Loucy (cell line): ENCODE measurements around the gene EHBP1L1.

ENCODE experiments used
- H2AFZ ChIP-seq: fragments of 200-600 bp; sonication (generic); 2 replicates; pipeline ENCODE4 v1.6.0; 2016; ENCODE audit warnings: antibody characterized with exemption, mild to moderate bottlenecking, low read length, moderate library complexity
- H3F3A ChIP-seq: fragments of 200-600 bp; 2 replicates; pipeline ENCODE4 v1.6.0; 2016; ENCODE audit warnings: antibody characterized with exemption, low read depth, mild to moderate bottlenecking
- H3K27me3 ChIP-seq: fragments of 200-600 bp; sonication (generic); 2 replicates; pipeline ENCODE4 v1.6.1; 2014; ENCODE audit warnings: low read length, mild to moderate bottlenecking; ENCODE audit not compliant: insufficient read depth, poor library complexity, severe bottlenecking
- H3K36me3 ChIP-seq: fragments of 200-600 bp; sonication (generic); 2 replicates; pipeline ENCODE4 v1.6.1; 2016; ENCODE audit warnings: low read length; ENCODE audit not compliant: insufficient read depth
- H3K4me1 ChIP-seq: fragments of 200-600 bp; sonication (generic); 2 replicates; pipeline ENCODE4 v1.5.1; 2014; ENCODE audit warnings: low read length, mild to moderate bottlenecking; ENCODE audit not compliant: insufficient read depth, poor library complexity, severe bottlenecking
- H3K4me2 ChIP-seq: fragments of 200-600 bp; sonication (generic); 2 replicates; pipeline ENCODE4 v1.6.0; 2014; ENCODE audit warnings: antibody characterized with exemption, low read length, low read depth, mild to moderate bottlenecking; ENCODE audit not compliant: poor library complexity, severe bottlenecking
- H3K4me3 ChIP-seq: fragments of 200-600 bp; sonication (generic); 2 replicates; pipeline ENCODE4 v1.5.1; 2014; ENCODE audit warnings: low read length, mild to moderate bottlenecking, mixed read lengths; ENCODE audit not compliant: poor library complexity, severe bottlenecking
- H3K79me2 ChIP-seq: fragments of 200-600 bp; sonication (generic); 2 replicates; pipeline ENCODE4 v1.6.1; 2014; ENCODE audit warnings: low read length; ENCODE audit not compliant: insufficient read depth
- H3K9ac ChIP-seq: fragments of 200-600 bp; sonication (generic); 2 replicates; pipeline ENCODE4 v1.6.0; 2014; ENCODE audit warnings: mild to moderate bottlenecking, low read depth, low read length, moderate library complexity; ENCODE audit not compliant: poor library complexity, severe bottlenecking
- H3K9me2 ChIP-seq: fragments of 200-600 bp; sonication (generic); replicated peaks from 2 replicates; pipeline ENCODE4 v1.6.1; 2016; ENCODE audit warnings: low read depth, low read length, mixed read lengths
- H3K9me3 ChIP-seq: fragments of 200-600 bp; sonication (generic); 2 replicates; pipeline ENCODE4 v1.6.1; 2014; ENCODE audit warnings: mild to moderate bottlenecking, antibody characterized with exemption, low read length, low read depth; ENCODE audit not compliant: insufficient read depth
- H4K20me1 ChIP-seq: fragments of 200-600 bp; sonication (generic); 2 replicates; pipeline ENCODE4 v1.6.0; 2014; ENCODE audit warnings: antibody characterized with exemption, low read length, mild to moderate bottlenecking; ENCODE audit not compliant: insufficient read depth, poor library complexity, severe bottlenecking
- EZH2phosphoT487 ChIP-seq: fragments of 200-600 bp; IDR thresholded peaks from 2 replicates; pipeline ENCODE4 v1.6.1; 2018; ENCODE audit warnings: antibody characterized with exemption, mild to moderate bottlenecking, moderate library complexity, borderline replicate concordance
- TF ChIP-seq, protein P1 (sequence below): fragments of 200-600 bp; sonication (generic); conservative IDR thresholded peaks from 2 replicates; pipeline ENCODE4 v1.5.1; 2014; ENCODE audit warnings: mild to moderate bottlenecking, antibody characterized with exemption, low read length

Gene EHBP1L1

DNA sequence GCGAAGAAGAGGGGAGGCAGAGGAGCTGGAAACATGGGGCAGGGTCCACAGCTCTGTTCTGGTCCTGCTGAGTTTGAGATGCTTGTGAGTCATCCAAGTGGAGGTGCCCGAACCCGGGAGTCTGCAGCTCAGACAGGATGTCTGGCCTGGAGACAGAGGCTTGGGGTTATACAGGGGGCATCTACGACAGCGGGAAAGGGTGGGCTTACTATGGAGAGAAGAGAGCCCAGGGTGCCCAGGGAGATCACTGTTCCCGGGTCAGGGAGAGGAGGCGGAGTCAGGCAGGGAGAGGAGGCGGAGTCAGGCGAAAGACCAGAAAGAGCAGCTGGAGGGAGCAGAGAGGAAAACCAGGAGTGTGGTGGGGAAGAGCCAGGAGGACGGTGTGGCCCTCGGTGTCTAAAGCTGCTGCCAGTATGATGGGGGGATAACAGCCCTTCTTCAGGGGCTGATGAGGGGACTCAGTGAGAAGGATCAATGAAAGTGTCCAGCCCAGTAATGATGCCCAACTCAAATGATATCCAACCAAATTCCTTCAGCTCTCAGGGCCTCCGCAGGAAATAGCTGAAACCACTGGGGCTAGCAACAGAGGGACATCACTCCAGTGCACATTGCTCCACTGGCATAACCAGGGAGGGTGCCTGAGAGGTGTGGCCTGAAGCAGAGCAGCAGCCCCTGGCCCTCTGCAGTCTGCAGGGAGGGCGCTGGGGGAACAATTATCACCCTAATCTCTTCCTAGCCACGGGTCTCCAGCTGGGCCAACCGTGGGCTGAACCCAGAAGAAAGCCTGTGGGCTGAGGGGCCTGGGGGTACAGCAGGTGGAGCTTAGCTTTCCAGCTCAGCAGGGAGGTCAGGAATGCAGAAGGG is 15.1 kb upstream of the EHBP1L1 start:
- H3F3A ChIP-seq, result no peaks in the 10 kb centered on the region
- no peaks in the 10 kb centered on the region for H3K79me2 ChIP-seq
- no peaks in the 10 kb centered on the region for H3K36me3 ChIP-seq
- TF ChIP-seq EZH2phosphoT487, result no peak
- TF ChIP-seq, protein P1, sequence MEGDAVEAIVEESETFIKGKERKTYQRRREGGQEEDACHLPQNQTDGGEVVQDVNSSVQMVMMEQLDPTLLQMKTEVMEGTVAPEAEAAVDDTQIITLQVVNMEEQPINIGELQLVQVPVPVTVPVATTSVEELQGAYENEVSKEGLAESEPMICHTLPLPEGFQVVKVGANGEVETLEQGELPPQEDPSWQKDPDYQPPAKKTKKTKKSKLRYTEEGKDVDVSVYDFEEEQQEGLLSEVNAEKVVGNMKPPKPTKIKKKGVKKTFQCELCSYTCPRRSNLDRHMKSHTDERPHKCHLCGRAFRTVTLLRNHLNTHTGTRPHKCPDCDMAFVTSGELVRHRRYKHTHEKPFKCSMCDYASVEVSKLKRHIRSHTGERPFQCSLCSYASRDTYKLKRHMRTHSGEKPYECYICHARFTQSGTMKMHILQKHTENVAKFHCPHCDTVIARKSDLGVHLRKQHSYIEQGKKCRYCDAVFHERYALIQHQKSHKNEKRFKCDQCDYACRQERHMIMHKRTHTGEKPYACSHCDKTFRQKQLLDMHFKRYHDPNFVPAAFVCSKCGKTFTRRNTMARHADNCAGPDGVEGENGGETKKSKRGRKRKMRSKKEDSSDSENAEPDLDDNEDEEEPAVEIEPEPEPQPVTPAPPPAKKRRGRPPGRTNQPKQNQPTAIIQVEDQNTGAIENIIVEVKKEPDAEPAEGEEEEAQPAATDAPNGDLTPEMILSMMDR, result no peak
- H3K9me3 ChIP-seq, result no peaks in the 10 kb centered on the region
- H4K20me1 ChIP-seq, result no peaks in the 10 kb centered on the region
- no peak overlapping the region for H3K4me3 ChIP-seq
- H3K27me3 ChIP-seq, result no peaks in the 10 kb centered on the region
- no peak overlapping the region for H3K4me2 ChIP-seq
- no peak overlapping the region for H3K9ac ChIP-seq
- no peak overlapping the region for H2AFZ ChIP-seq
- H3K4me1 ChIP-seq, result peaks cover 10% of the 10 kb centered on the region
- H3K9me2 ChIP-seq, result no peaks in the 10 kb centered on the region

DNA sequence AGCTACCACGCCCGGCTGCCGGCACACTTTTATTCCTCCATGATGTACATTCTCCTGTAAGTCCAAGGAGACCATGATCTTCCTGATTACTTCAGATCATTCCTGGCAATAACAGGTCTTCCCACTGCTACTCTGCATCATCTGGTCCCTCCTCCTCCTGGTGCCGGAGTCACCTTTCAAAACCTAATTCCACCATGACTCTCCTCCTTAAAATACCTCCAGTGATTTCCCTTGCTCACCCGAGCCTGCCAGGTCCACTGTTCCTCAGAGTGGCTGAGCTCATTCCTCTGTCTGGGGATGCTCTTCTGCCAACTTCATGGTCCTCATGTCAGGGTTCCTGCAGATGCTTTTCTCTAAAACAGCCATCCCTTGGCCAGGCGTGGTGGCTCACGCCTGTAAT is 13.8 kb upstream of the EHBP1L1 start:
- H4K20me1 ChIP-seq, result no peaks in the 10 kb centered on the region
- H3K4me2 ChIP-seq, result no peak overlapping the region
- H3K9me2 ChIP-seq, result no peaks in the 10 kb centered on the region
- TF ChIP-seq, protein P1, result no peak
- TF ChIP-seq EZH2phosphoT487, result no peak
- no peak overlapping the region for H2AFZ ChIP-seq
- H3K9ac ChIP-seq, result no peak overlapping the region
- no peak overlapping the region for H3K4me3 ChIP-seq
- H3K79me2 ChIP-seq, result no peaks in the 10 kb centered on the region
- H3K9me3 ChIP-seq, result no peaks in the 10 kb centered on the region
- H3K36me3 ChIP-seq, result no peaks in the 10 kb centered on the region
- no peaks in the 10 kb centered on the region for H3K27me3 ChIP-seq
- H3F3A ChIP-seq, result no peaks in the 10 kb centered on the region
- peaks cover 18% of the 10 kb centered on the region for H3K4me1 ChIP-seq

DNA sequence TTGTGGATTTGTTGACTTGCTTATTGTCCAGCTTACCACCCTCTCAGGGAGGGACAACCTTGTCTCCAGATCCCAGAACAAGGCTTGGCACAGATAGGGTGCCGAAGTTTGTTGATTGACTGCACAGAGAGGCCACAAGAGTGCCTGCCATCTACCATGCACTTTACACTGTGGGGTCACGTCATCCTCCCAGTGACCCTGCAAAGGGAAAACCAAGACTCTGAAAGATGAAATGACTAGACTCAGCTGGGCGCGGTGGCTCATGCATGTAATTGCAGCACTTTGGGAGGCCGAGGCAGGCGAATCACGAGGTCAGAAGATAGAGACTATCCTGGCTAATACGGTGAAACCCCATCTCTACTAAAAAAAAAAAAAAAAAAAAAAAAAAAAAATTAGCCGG is 13.1 kb upstream of the EHBP1L1 start:
- Histone ChIP-seq H3K27me3 (no peaks in the 10 kb centered on the region), H3K4me3 (no peak overlapping the region), H3K9ac (no peak overlapping the region), H3K9me3 (no peaks in the 10 kb centered on the region), H3K4me2 (no peak overlapping the region), H4K20me1 (no peaks in the 10 kb centered on the region), H3K4me1 (peaks cover 18% of the 10 kb centered on the region), H3K36me3 (no peaks in the 10 kb centered on the region), H2AFZ (no peak overlapping the region), H3K79me2 (peaks cover 2% of the 10 kb centered on the region; the same call in 1 of the 2 replicates), H3F3A (no peaks in the 10 kb centered on the region), H3K9me2 (no peaks in the 10 kb centered on the region)
- no peak for TF ChIP-seq EZH2phosphoT487
- TF ChIP-seq, protein P1, result no peak
